ENCODE results near the gene NDUFB8.
A peak's percentile ranks its signal among the peaks of the same experiment; 100 is the strongest.
"Not testable (repeated sequence)": the region's sequence is repeated elsewhere in the genome, so short reads cannot be mapped to it uniquely, and the experiment has no call there.

Gene NDUFB8

DNA sequence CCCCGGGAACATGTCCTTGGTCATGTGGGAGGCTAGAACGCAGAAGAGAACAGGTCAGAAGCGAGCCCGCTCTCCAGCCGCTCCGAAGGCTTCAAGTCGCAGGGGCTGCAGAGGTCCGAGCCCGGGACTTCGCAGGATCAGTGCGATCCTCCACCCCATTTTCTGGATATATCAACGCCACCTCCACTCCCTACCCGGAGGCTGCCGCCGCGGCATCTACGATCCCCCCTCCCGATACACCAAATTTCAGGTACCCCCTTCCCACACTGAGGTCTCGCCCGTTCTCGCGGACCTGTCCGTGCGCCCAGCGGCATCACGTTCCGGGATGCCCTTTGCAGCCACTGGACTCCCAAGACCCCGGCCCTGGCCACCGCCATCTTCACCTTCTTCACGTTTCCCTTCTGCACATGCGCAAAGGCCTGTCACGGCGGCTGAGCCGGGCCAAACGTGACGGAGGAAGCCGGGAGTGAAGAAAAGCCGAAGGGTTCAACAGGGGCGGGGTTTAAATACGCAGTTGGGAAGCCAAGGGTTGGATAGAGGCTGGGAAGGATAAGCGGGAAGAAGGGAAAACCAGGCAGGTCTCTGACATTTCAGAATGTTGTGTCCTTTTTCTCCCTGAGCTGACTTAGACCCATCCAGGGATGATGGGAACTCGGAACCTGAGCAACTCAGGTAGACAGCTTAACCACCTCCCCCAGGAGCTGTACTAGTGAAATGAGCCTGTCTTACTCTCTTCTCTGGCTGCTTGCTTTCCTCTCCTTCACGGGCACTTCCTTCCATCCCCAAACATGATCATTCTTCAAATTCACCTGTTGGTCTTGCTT lies at the start of gene NDUFB8:
TSS of gene NDUFB8 (minus strand) at position 397 of the 824 bp plus-strand sequence. CDS start at position 377, 20 bp downstream.
- peak; percentile 92 for DNase-seq (ENCODE audit: low spot score)

GRCh38 chr10:100576282-100576635 lies 46.6 kb upstream of the NDUFB8 start:
- DNase-seq (ENCODE audit: low spot score), result no peak

- DNase-seq (ENCODE audit: low spot score), result no peak
Observed at GRCh38 chr10:100575585-100576281, 46.1 kb upstream of the NDUFB8 start.

DNA sequence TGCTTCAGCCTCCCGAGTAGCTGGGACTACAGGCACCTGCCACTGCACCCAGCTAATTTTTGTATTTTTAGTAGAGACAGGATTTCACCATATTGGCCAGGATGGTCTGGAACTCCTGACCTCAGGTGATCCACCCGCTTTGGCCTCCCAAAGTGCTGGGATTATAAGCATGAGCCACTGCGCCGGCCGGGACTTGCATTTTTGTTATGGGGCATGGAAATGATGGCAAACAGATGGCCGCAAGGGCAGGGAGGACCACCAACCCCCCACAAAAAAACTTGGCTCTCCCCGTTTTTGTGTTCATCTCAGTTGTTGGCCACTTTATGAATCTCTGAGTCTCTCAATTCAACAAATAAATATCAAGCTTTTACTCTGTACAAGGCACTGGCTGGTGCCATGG lies 45.5 kb upstream of the NDUFB8 start:
- not testable (repeated sequence) for DNase-seq (ENCODE audit: low spot score)

- no peak for DNase-seq (ENCODE audit: low spot score)
Observed at GRCh38 chr10:100571084-100571856, 41.6 kb upstream of the NDUFB8 start.

GRCh38 chr10:100570506-100570905 lies 40.8 kb upstream of the NDUFB8 start:
- no peak for DNase-seq (ENCODE audit: low spot score)

DNA sequence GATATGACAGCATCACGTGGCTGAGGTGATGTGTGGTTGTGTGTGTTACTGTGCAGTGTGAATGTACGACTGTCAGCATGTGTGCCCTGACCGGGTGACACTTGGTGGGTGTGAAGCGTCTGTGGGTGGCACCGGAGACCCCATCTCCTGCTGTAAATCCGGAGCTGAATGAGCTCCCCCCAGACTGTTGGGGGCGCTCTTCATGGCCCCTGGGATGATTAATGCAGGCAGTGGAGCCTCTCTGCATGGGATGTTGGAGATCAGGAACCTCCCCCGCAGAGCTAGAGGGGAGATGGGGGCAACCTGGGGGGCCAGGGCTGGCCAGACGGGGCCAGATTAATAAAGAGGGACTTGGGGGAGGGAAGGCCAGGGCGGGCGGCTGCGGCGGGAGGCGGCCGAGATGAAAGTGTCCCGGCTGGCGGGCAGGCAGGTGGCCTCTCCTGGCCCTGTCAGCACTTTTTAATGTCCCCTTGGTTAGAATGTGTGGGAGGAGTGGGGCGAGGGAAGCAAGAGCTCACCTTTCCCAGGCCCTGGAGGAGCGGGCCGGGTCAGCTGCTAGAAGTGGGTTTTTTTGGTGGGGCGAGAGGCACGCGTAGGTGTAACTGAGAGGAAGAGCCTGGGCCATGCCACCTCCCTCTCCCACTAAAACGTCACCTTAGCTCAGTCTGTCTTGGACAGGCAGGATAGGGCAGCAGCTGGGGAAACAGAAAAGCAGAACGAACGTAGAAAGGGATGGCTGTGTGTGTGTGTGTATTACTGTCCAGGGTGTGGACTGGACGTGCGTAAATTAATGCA lies 40.2 kb upstream of the NDUFB8 start:
- no peak for DNase-seq (ENCODE audit: low spot score)

DNA sequence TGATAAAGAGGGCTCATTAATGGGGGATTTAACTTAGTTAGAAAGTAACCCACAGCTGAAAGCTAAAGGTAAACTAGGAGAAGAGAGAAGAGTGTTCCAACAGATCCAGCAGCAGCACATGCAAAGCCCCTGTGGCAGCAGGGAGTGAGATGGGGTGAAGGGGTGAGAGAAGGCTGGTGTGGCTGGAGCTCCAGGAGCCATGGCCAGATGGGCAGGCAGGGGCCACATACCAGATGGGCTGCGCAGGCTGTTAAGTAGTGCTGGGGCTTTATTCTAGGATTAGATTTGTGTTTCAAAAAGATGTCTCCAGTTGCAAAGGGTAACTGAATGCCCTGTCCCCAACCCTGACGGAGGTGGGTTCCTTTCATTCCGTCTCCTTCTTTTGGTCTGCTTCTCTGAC lies 39.2 kb upstream of the NDUFB8 start:
- no peak for DNase-seq (ENCODE audit: low spot score)

DNA sequence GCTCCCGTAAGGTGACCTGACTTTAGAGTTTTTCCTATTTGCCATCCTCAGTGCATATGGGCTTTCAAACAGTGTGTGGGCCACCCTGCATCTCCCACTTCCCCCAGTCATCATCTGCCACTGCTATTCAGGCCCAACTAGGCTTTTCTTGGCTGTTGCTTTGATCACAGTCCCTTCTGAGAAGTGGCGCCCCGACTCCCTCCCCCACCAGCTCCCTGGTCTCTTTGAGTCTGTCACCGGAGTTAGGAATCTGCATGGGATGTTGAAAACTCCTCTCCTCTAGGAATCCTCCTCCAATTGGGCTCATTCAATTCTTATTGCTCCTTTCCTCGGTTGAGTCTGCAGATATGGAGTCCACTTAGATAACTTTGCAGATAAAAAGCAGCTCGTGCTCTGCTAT lies 38.2 kb upstream of the NDUFB8 start:
- no peak for DNase-seq (ENCODE audit: low spot score)

GRCh38 chr10:100567249-100567648 lies 37.6 kb upstream of the NDUFB8 start:
- no peak for DNase-seq (ENCODE audit: low spot score)

GRCh38 chr10:100566561-100566960 lies 36.9 kb upstream of the NDUFB8 start:
- no peak for DNase-seq (ENCODE audit: low spot score)

GRCh38 chr10:100565206-100565985 lies 35.7 kb upstream of the NDUFB8 start:
- DNase-seq (ENCODE audit: low spot score), result no peak

DNA sequence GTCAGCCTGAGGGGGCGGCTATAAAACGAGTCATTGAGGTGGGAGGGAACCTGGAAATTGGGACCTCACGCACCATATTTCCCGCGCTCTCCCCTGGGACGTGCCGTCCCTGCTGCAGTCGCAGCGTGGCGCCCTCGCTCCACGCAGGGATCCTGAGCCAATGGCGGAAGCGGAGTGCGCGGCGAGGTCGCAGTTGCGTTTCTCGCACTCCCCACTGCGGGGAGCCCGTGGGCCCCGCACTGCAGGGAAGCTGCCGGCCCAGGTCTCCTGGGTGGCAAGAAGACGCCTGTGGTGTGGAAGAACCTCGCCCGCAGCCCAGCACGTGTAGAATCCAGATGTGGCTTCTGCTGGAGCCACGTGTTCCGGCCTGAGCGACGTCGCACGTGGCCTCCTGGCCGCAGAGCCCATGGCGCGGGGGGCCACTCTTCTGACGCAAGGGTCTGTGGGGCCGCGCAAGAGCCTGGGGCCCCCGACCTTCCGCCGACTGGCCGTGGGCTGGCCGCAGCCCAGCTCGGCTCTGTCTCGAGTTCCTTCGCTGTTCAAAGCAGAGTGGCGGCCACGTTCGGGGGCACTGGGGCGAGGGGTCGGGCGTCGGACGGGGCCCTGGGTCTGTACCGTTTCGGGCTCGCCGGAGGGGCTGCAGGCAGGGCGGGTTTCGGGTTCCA lies 32.5 kb upstream of the NDUFB8 start:
- peak; percentile 67 for DNase-seq (ENCODE audit: low spot score)

DNA sequence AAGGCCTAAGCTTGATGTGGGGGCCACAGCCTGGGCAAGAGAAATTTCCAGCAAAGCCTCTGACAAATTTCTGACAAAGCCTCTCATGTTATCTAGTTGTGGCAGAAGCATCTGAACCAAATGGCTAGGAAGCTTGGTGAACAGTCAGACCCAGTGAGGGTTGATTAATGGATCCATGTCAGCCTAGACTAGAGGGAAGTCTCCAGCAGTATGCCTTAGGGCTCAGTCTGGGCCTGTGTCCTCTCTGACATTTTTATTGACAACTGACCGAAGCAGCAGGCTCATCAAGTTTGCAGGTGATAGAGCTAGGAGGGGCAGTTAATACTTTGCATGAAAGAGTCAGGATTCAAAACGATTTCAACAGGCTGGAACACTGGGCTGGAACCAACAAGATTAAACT lies 31.3 kb upstream of the NDUFB8 start:
- DNase-seq (ENCODE audit: low spot score), result no peak

DNA sequence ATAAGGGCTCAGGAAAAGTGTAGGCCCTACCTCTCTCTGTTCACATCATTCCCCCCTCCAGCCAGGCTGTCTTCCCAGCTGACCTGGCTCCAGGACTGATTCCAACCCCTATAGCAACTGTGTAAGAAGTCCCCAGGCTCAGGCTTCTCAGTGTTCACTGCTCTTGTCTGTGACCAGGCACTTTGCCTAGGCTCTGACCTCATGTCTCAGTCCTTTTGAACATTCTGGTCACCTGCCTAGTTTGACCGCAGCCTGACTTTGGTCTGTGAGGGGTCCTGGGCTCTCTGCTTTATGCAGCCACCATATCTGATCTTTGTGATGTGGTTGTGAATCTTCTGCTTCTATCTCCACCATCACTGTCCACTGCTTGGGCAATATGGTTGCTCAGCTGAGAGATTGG lies 30.6 kb upstream of the NDUFB8 start:
- DNase-seq (ENCODE audit: low spot score), result no peak

- no peak for DNase-seq (ENCODE audit: low spot score)
Observed at GRCh38 chr10:100554902-100555301, 25.2 kb upstream of the NDUFB8 start.

DNA sequence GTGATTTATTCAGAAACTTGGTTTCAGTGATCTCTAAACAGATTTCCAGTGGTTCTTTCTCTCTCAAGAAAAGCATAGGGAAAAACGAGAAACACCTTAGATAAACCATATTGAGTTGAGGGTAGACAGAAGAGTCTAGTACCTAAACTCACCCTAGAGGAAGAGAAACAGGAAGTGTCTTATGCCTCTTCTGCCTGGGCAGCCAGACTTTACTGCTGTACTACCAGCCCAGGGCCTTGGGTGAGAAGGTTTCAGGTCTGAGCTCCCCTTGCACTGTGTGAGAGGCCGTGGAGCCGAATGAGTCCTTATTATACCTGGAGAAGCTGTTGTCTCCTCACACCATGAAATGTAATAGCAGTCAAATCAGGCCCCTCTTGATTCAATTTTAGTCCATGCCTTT lies 24.3 kb upstream of the NDUFB8 start:
- no peak for DNase-seq (ENCODE audit: low spot score)

DNA sequence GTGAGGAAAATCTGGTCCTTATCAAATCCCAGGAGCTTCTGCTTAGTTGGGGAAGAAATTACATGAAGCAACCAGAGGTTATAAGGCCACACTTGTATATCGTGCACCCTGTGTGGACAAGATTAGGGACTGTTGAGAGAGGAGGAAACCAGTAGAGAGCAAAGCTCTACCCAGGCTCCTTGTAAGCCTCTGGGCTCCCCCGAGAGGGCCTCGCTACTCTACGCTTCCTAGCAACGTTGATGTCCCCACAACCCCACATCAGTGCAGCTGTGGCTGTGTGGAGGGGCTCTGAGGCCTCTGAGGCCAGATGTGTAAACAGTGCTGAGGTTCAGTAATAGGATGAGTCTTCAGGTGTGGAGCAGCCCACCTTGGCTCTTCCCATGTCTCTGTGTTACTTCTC lies 22.1 kb upstream of the NDUFB8 start:
- no peak for DNase-seq (ENCODE audit: low spot score)

DNA sequence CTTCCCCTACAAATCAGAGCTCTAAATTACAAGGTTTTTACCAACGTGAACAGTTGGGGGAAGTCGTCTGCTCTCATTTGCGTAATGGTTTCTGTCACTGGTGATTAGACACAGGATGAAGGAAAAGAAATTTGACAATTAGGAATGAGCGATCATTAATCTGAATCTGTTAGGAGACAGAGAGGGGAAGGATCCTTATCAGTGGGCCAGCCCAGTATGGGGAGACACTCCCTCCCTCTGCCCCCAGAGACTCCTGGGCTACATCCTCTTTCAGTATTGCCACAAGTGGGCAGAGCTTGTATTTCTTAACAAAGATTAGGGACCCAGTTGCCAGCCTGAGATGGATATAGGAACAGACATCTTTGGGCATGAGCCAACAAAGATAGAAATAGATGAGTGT lies 21.5 kb upstream of the NDUFB8 start:
- DNase-seq (ENCODE audit: low spot score), result no peak

DNA sequence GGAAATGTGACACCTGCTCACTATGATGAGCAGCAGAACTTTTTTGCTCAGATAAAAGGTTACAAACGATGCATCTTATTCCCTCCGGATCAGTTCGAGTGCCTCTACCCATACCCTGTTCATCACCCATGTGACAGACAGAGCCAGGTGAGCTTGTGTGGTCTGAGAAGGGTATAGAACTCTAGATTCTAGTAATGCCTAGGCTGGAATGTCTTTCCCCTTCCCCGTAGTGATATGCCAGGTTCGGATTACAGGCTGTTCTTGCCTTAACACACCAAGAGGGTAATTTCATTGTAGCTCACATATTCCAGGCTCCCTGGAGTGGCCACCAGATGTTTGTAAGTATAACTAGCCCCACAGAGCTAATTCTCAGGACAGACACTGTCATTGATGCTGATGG lies 15.3 kb upstream of the NDUFB8 start:
- DNase-seq (ENCODE audit: low spot score), result no peak

DNA sequence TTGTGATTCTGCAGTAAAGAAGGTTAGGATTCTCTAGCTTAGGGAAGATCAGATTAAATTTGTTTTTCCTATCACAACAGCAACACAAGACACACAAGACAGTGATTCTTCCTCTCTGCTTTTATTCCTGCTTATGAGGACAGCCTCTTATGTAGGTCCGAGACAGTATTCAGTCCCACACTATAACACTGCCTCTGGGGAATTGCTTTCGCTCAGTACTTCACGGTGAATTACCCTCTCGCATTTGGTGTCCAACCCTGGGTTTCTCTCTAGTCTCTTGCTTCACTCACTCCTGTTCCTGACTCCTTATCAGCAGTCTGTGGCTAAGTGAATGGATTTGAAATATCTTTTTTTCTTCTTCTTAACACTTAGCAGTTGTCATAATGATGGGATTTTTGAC lies 7.8 kb upstream of the NDUFB8 start:
- no peak for DNase-seq (ENCODE audit: low spot score)
